Left renal pelvis (tissue), 4 donors: ENCODE data around the gene CBX2. TPM values are rescaled to one million over a fixed set of nuclear protein-coding genes. Genes with fewer than 3 reads are reported as not detected.

ENCODE experiments used
- DNase-seq, 4 donors: peaks; one replicate each; pipeline ENCODE4 v3.0.0-alpha.2; 2013; ENCODE audit warnings: low read depth in 4 of 4, low spot score in 3 of 4
- polyA plus RNA-seq, 4 donors: library from polyadenylated mRNA; unstranded; fragments of 120-200 nt; gene quantifications; one replicate each; pipeline ENCODE4 v1.2.1, GENCODE V29; 2013; ENCODE audit not compliant: insufficient read length in 4 of 4

The CBX2 gene
- polyA plus RNA-seq, 4 donors = 20.9 to 33.3 (median 23.1) TPM

GRCh38 chr17:79798299-79799173 lies 20.6 kb downstream of the CBX2 start:
- DNase-seq = no peak

DNA sequence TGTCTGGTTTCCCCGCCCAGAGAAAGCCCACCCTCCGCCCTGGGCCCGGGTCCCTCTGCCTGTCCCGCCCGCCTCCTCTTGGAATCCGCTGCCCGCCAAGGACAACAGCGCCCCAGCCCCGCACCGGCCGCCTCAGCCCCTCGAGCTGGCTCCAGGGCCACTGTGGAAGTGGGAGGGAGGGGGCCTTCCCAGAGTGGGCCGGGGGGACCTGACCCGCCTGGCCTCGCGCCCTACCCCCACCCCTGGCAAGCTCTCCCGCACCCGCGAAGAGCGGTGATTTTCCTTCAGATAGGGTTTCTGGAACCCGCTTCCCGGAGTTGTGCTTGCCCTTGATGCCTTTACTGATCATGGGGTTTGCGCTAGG lies 21.2 kb downstream of the CBX2 start:
- DNase-seq = no peak

GRCh38 chr17:79799538-79800324 lies 21.8 kb downstream of the CBX2 start:
- DNase-seq = no peak

- no peak for DNase-seq
Measured at GRCh38 chr17:79800325-79801155, 22.6 kb downstream of the CBX2 start.

DNA sequence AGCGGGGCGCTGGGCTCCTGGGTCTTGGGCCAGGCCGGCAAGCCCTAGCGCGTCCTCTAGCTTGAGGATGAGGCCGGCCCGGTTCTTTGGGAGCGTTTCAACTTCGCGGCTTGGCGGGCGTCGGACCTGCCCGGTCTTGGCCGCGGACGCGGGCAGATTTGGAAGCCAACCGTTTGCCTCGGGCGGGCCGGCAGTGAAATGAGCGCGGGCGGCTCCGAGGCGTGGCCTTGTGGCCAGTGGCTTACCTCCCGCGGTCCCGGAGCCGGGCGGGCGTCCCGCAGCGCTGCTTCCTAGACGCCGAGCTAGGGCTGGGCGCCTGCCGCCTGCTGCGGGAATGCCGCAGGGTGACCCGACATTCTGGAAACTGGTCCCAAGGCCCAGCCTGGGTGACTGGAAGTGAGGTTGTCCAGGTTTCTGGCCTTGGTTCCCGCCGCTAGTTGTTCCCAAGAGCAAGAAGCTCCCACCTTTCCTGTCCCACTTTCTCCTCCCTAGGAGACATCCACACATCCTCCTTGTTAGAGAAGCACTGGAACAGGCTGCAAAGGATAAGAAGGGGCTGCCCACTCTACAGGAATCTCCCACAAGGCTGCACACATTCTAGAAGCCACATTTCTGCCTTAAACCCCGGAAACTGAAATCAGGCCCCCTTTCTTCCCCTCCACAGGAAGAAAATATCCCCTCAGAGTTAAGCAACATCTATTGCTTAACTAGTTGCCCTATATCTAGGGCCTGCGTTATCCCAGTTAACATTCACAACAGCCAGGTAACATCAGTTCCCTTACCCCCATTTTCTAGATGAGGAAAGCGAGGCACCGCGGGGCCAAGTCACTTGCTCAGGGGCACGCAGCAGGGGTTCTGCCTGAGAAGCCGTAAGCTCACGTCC lies 23.4 kb downstream of the CBX2 start:
- DNase-seq = no peak

- no peak for DNase-seq
Measured at GRCh38 chr17:79802039-79802735, 24.2 kb downstream of the CBX2 start.

DNA sequence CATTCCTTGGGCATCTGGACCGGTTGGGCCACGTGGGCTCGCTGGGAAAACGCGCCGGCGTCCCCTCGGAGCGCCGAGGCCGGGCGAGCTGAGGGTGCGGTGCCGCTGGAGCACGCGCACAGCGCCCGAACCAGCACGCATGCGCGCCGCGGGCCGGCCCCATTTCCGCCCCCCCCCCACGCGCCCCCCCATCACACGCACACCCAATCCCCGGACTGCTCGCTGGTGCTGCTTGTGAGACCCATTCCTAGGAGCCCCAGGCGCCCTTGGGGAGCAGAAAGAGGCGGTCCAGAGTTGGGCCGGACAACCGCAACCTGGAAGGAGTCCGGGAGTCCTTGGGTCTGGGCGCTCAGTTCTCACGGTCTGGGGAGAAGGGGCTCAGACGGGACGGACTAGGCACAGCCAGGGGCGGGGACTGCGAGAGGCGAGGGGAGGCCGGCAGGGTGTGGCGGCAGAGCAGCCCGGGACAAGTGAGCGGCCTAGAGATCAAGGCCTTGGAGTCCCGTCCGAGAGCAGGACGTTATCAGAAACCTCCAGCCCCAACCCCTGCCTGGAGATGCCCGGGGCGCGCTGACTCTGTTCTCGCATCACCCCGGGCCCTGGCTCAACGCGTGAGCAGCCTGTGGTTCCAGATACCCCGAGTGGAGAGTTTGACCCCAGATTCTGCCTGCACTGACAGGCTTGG lies 24.9 kb downstream of the CBX2 start:
- no peak for DNase-seq

GRCh38 chr17:79803421-79803996 lies 25.6 kb downstream of the CBX2 start:
- DNase-seq = no peak

DNA sequence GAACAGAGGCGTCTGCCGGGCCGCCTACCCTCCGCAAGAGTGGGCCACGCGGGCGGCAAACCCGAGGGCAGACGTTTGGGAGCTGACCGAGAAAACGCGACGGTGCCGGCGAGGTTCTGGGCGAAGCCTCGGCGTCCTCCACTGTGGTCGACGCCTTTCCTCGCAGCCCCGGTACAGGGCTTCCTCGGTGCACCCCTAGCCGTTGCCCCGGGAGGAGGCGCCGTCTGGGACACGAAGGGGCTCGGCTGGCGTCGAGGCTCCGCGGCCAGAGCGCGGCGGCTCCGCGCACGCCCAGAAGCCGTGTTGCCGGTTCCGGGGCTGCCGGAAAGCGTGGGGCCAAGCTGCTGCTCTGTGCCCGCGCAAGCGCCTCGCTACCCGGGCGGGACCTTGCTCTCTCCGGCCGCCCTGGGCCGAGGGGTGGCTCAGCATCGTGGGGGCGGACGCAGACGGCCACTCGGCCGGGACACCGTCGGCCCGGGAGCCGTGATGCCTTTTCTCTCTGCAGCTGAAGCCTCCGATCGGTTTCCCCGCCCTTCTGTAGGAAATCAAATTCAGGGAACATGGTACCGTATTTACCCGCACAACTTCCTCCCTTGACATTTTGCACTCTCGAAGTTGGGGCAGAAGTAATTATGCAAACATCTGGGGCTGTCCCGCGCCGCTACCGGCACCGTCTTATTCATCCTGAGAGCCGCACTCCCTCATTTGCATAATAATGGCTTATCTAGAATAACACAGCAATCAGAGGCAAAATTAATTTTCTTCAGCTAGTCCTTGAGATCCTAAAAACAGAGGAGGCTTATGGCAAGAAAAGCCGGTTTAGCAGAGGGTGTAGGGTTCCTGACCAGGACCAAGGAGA lies 26.3 kb downstream of the CBX2 start:
- no peak for DNase-seq

GRCh38 chr17:79804856-79805696 lies 27.1 kb downstream of the CBX2 start:
- DNase-seq = no peak

- no peak for DNase-seq
Measured at GRCh38 chr17:79806446-79806760, 28.5 kb downstream of the CBX2 start.

DNA sequence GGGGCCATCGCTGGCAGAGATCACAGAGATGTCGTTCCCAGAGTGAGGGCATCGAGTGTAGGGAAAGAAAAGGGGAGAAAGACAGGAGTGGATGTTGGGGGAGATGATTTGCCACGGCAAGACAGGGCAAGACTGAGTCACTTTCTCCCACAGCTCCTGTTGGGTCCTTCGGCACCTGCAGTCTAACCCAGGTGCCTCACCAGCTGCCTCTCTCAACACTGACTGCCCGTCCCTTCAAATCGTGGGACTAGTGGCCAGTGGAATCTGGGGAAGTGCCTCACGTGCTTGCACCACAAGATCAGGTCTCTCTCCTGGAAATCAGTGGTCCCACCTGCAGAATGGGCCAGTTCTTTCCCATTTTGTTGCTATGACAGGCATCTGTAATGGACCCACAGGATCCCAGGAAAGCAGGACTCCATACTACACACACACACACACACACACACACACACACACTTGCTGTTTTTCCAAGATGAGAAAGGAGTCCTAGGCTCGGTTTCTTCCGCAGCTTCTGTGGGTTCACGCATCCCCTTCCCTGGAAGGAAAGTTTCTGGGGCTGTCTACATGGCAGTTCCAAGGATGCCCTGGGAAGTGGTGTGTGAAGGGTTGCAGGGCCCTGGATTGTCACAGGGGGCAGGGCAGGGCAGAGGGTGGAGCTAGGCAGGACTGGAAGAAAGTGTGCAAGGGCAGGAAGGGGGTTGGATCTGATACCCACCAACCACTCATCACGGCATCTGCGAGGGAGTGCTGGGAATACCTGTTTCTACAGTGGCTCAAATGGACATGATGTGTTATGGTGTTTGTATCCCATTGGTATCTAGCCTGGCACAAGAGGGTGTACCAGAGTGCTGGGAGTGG lies 29.1 kb downstream of the CBX2 start:
- no peak for DNase-seq

DNA sequence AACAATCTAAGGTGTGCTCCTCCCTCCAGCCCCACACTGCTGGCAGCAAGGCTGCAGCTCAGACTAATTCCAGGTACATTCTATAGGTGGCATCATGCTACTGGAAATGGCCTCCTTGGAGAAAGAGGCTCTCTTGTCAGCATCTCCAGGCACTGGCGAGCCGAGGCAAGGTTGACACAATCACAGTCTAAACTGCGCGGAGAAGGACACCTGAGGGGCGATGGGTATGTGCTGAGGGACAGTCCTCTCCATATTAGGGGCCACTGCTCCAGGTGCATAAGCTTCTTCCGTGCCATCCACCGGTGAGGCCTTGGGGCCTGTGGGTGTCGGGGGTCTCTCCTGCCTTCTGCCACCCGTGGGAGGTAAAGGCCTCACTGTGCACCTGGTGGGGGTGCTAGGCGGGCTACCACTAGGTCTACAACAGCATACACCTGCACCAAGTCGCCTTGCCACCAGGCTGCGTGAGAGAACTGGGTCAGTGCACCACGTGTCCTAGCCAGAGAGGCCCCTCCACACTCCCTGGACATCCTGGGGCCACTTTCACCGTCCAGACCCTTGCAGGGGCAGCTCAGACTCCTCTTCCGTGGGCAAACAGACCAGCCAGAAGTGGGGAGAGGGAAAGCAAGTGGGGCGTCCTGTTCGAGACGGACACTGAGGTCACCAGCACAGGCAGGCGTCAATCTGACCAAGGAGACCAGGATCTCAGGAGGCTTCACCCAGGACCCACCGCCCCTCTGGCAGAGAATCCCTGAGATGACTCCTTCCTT lies 31.0 kb downstream of the CBX2 start:
- DNase-seq = no peak

DNA sequence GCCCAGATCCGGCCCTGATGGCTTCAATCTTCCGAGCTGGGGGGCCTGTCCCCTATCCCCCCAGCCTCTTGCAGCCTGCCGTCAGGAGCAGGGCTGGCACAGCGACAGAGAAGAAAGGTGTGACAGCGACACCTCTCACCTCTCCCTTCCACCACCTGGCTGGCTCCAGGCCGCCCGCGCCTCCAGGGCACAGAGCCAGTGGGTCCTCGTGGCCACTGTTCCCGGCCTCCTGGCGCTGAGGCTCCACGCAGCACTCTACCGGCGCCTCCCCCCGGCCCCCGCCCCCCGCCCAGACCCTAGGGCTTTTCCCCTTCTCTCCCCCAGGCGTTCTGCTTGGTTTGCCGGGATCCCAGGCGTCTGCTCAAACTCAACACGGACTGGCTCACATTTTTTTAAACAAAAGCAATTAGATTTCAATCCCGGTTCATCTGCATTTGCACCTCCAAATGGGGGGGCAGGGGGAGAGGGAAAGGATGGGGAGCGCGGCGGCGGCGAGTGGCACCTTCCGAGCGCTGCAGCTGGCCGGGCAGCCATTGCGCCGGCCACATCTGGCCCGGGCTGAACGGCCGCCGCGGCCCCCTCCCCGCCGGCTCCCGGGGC lies 31.7 kb downstream of the CBX2 start:
- DNase-seq = no peak
